GM12878 (cell line): ENCODE measurements around the gene SSUH2. TPM values are rescaled to one million over a fixed set of nuclear protein-coding genes. Genes with fewer than 3 reads are reported as not detected.

Experiments used
- ATAC-seq: fragments of 200-7000 bp; cut with Tn5 transposase; 3 replicates; pipeline ENCODE4 v1.9.1; 2020; ENCODE audit warnings: mild to moderate bottlenecking, moderate library complexity
- BruUV-seq: library from RNA; stranded (reverse); fragments of 400-500 nt; replicated peaks from 2 replicates; lab custom pipeline; 2021; lab: Mats Ljungman, UMichigan
- CTCF ChIA-PET: fragments of 300-600 bp; sonication (Branson Sonifier 250); formaldehyde crosslinking; extraction: SDS; loops from one replicate; lab custom pipeline; 2021; ENCODE audit warnings: inconsistent platforms; lab: Yijun Ruan, JAX
- POLR2A ChIA-PET: fragments of 350-600 bp; formaldehyde crosslinking; extraction: SDS; loops from one replicate; lab custom pipeline; 2021; ENCODE audit warnings: inconsistent platforms; lab: Charles Lee
- RAD21 ChIA-PET: fragments of 300-600 bp; sonication (Branson Sonifier 250); formaldehyde crosslinking; loops from one replicate; lab custom pipeline; 2023; ENCODE audit warnings: antibody characterized with exemption; ENCODE audit not compliant: unreplicated experiment; lab: Charles Lee
- SMC1A ChIA-PET: fragments of 300-600 bp; sonication (Branson Sonifier 250); formaldehyde crosslinking; loops from one replicate; lab custom pipeline; 2023; ENCODE audit not compliant: unreplicated experiment, uncharacterized antibody; lab: Charles Lee
- DNase-seq: peaks from one replicate; pipeline ENCODE4 v3.0.0-alpha.2; 2011; ENCODE audit warnings: low read depth, low spot score
- FAIRE-seq: peaks from 3 replicates; lab custom pipeline; 2011; peaks lifted over from hg19 to GRCh38; lab: Jason Lieb, UNC
- H2AFZ ChIP-seq: 2 replicates; pipeline ENCODE4 v1.6.0; 2011; ENCODE audit warnings: low read depth, low read length, control low read depth; ENCODE audit not compliant: control insufficient read depth
- H3K27ac ChIP-seq: 2 replicates; pipeline ENCODE4 v1.5.1; 2011; ENCODE audit warnings: control low read depth; ENCODE audit not compliant: control insufficient read depth, insufficient read depth
- H3K27me3 ChIP-seq, 2 experiments: replicated peaks in 1 of 2; 2 replicates each; pipeline versions ENCODE4 v1.6.0 to v1.6.1; 2011; ENCODE audit warnings: low read length in 1 of 2; ENCODE audit not compliant: control insufficient read depth in 2 of 2, insufficient read depth in 2 of 2
- H3K36me3 ChIP-seq, 2 experiments: 2 replicates each; pipeline ENCODE4 v1.5.1; 2011; ENCODE audit warnings: low read length in 1 of 2; ENCODE audit not compliant: control insufficient read depth in 2 of 2, insufficient read depth in 2 of 2
- H3K4me1 ChIP-seq: 2 replicates; pipeline ENCODE4 v1.6.1; 2011; ENCODE audit warnings: mild to moderate bottlenecking, low read length, moderate library complexity, mixed read lengths; ENCODE audit not compliant: control insufficient read depth, insufficient read depth
- H3K4me2 ChIP-seq: 2 replicates; pipeline ENCODE4 v1.6.0; 2011; ENCODE audit warnings: control low read depth; ENCODE audit not compliant: control insufficient read depth, insufficient read depth
- H3K4me3 ChIP-seq: fragments of 200-600 bp; sonication (generic); 2 replicates; pipeline ENCODE4 v1.5.1; 2016
- H3K79me2 ChIP-seq: 2 replicates; pipeline ENCODE4 v1.6.0; 2011; ENCODE audit warnings: low read length; ENCODE audit not compliant: control insufficient read depth, insufficient read depth
- H3K9ac ChIP-seq: 2 replicates; pipeline ENCODE4 v1.8.0; 2011; ENCODE audit warnings: low read length, control low read depth, mixed read lengths; ENCODE audit not compliant: control insufficient read depth, insufficient read depth
- H3K9me3 ChIP-seq: replicated peaks from 3 replicates; pipeline ENCODE4 v1.5.1; 2011; ENCODE audit warnings: mild to moderate bottlenecking, low read length; ENCODE audit not compliant: control insufficient read depth, insufficient read depth
- H4K20me1 ChIP-seq: 2 replicates; pipeline ENCODE4 v1.6.0; 2011; ENCODE audit not compliant: control insufficient read depth, insufficient read depth
- BACH1 ChIP-seq: fragments of 450-650 bp; IDR thresholded peaks from 2 replicates; pipeline ENCODE4 v1.6.1; 2017; ENCODE audit warnings: mild to moderate bottlenecking, borderline replicate concordance
- KDM1A ChIP-seq: fragments of 200-600 bp; sonication (generic); IDR thresholded peaks from 2 replicates; pipeline ENCODE4 v1.6.1; 2016; ENCODE audit warnings: borderline replicate concordance
- MAX ChIP-seq: IDR thresholded peaks from 2 replicates; pipeline ENCODE4 v1.6.1; 2012; ENCODE audit warnings: low read depth, low read length, improper control_type of control experiment
- NBN ChIP-seq: fragments of 450-650 bp; IDR thresholded peaks from 2 replicates; pipeline ENCODE4 v1.6.1; 2016
- PBX3 ChIP-seq: IDR thresholded peaks from 2 replicates; pipeline ENCODE4 v1.6.1; 2011; ENCODE audit warnings: mild to moderate bottlenecking, low read depth, low read length, moderate library complexity; ENCODE audit not compliant: insufficient replicate concordance
- TCF7 ChIP-seq: IDR thresholded peaks from 2 replicates; pipeline ENCODE4 v1.6.1; 2014; ENCODE audit warnings: antibody characterized with exemption, borderline replicate concordance
- WRNIP1 ChIP-seq: IDR thresholded peaks from 2 replicates; pipeline ENCODE4 v1.6.1; 2011; ENCODE audit warnings: low read depth, low read length, improper control_type of control experiment, borderline replicate concordance
- ZSCAN29 ChIP-seq: fragments of 450-650 bp; IDR thresholded peaks from 2 replicates; pipeline ENCODE4 v1.6.1; 2017; ENCODE audit warnings: mild to moderate bottlenecking, moderate library complexity
- WGBS: methylation state at CpG from one replicate; pipeline ENCODE4 v1.1.6; 2016; ENCODE audit warnings: low lambda C conversion rate; ENCODE audit not compliant: insufficient replicate concordance, insufficient coverage; ENCODE audit errors: missing lambda C conversion rate; 5-methylcytosine and 5-hydroxymethylcytosine counted together
- in situ Hi-C: fragments of 300-500 bp; cut with MboI; formaldehyde crosslinking; loops from 9 replicates; pipeline ENCODE4 v1.14.3; 2018; ENCODE audit warnings: mixed read lengths
- intact Hi-C: fragments of 100-400 bp; cut with micrococcal nuclease; formaldehyde crosslinking; loops from one replicate; pipeline ENCODE4 v1.14.2; 2022; ENCODE audit not compliant: unreplicated experiment
- polyA plus RNA-seq, 11 experiments: library from polyadenylated mRNA; depleted of rRNA in 4 of 11; unstranded in 6 of 11; stranded (reverse) in 5 of 11; fragments of >200 nt; fragmentation: Nextera tagmentation in 4 of 11; fragmentation: Illumina TruSeq in 1 of 11; extraction: Ambion mirVana in 4 of 11; extraction: Trizol in 1 of 11; gene quantifications; 1 replicate in 1 of 11; 2 replicates in 10 of 11; pipeline versions ENCODE4 v1.2.1 to v1.2.3, GENCODE V29; 2011 to 2016; ENCODE audit warnings: inconsistent platforms in 2 of 11, missing spikeins in 2 of 11, low read depth in 1 of 11
- total RNA-seq, 4 experiments: library from RNA; depleted of rRNA in 3 of 4; stranded (reverse); fragments of >200 nt in 3 of 4; fragmentation: Illumina TruSeq in 1 of 4; extraction: Trizol in 1 of 4; gene quantifications; 2 replicates each; pipeline versions ENCODE4 v1.2.1 to v1.2.3, GENCODE V29; 2013 to 2021

SSUH2 gene
- total and polyA plus RNA-seq, 10 of the 15 experiments (the other 5 are each of a cell fraction or from before 2014, with no cell fraction given) = 0.09 to 0.26 TPM; not detected in 8

DNA sequence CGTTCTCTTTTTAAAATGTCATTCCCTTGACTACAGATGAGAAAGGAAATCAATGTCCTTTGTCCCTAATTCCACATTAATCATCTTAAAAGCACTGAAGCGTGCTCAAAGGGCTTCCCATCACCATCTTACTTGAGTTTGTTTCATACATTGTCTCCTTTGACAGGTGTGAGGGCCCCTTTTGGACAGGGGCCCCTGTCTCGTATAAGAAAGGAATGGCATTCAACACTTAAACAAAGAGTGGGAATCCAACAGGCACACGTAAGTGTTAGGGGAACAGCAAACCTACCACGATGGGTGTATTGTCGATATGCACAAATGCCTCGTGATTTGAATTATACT, 5.0 kb downstream of the SSUH2 start:
- no TSS peak for BruUV-seq
- RAD21 ChIA-PET = no interaction called here
- no peaks in the 10 kb centered on the region for H3K4me1 ChIP-seq
- WGBS = 33% methylated on average over 7 of the region's 7 CpGs
- CTCF ChIA-PET = no interaction called here
- POLR2A ChIA-PET = no interaction called here
- H3K9ac ChIP-seq = no peak overlapping the region
- FAIRE-seq (no peak), ATAC-seq (no peak), DNase-seq (no peak)
- no peaks in the 10 kb centered on the region for H3K36me3 ChIP-seq
- no peak overlapping the region for H3K4me2 ChIP-seq
- H3K27ac ChIP-seq = no peak overlapping the region
- intact Hi-C loops = no loop called here
- no peaks in the 10 kb centered on the region for H3K79me2 ChIP-seq
- no peak overlapping the region for H2AFZ ChIP-seq
- no peaks in the 10 kb centered on the region for H3K9me3 ChIP-seq
- no peak overlapping the region for H3K4me3 ChIP-seq
- in situ Hi-C loops = no loop called here
- TF ChIP-seq ZSCAN29 = no peak
- TF ChIP-seq WRNIP1 = no peak
- no peak for TF ChIP-seq MAX
- no peak for TF ChIP-seq NBN
- TF ChIP-seq TCF7 = no peak
- no peak for TF ChIP-seq PBX3
- TF ChIP-seq KDM1A = no peak
- TF ChIP-seq BACH1 = no peak
- no peaks in the 10 kb centered on the region for H4K20me1 ChIP-seq
- SMC1A ChIA-PET = no interaction called here
- peaks cover 0 to 4% of the 10 kb centered on the region in 2 experiments; a peak in 3 of 4 replicates for H3K27me3 ChIP-seq
